GM19238 (cell line): ENCODE results near the gene SMAD7.

Source experiments
- DNase-seq: peaks from one replicate; pipeline ENCODE4 v3.0.0; 2011; ENCODE audit warnings: low spot score; ENCODE audit not compliant: insufficient read length

Gene SMAD7

GRCh38 chr18:48918660-48919456 lies 31.9 kb downstream of the SMAD7 start:
- DNase-seq = no peak

- DNase-seq = no peak
Measured at GRCh38 chr18:48917579-48918517, 32.9 kb downstream of the SMAD7 start.

GRCh38 chr18:48915626-48916425 lies 34.9 kb downstream of the SMAD7 start:
- DNase-seq = no peak

GRCh38 chr18:48914581-48915251 lies 36.0 kb downstream of the SMAD7 start:
- DNase-seq = no peak

GRCh38 chr18:48913775-48914174 lies 37.0 kb downstream of the SMAD7 start:
- DNase-seq = no peak

GRCh38 chr18:48913201-48913600 lies 37.6 kb downstream of the SMAD7 start:
- no peak for DNase-seq

GRCh38 chr18:48910972-48911545 lies 39.7 kb downstream of the SMAD7 start:
- DNase-seq = no peak

- DNase-seq = no peak
Measured at GRCh38 chr18:48909721-48910120, 41.0 kb downstream of the SMAD7 start.

GRCh38 chr18:48908916-48909315 lies 41.8 kb downstream of the SMAD7 start:
- DNase-seq = no peak

- no peak for DNase-seq
Measured at GRCh38 chr18:48905513-48905912, 45.3 kb downstream of the SMAD7 start.

- no peak for DNase-seq
Measured at GRCh38 chr18:48904847-48905394, 45.8 kb downstream of the SMAD7 start.

GRCh38 chr18:48904091-48904490 lies 46.7 kb downstream of the SMAD7 start:
- no peak for DNase-seq

- DNase-seq = no peak
Measured at GRCh38 chr18:48902856-48903601, 47.7 kb downstream of the SMAD7 start.

GRCh38 chr18:48902023-48902855 lies 48.5 kb downstream of the SMAD7 start:
- DNase-seq = no peak

- DNase-seq = no peak
Measured at GRCh38 chr18:48901145-48902022, 49.4 kb downstream of the SMAD7 start.

GRCh38 chr18:48900469-48900868 lies 50.3 kb downstream of the SMAD7 start:
- DNase-seq = no peak

GRCh38 chr18:48899558-48900174 lies 51.1 kb downstream of the SMAD7 start:
- DNase-seq = no peak
